ENCODE data around the gene LHFPL3.

LHFPL3 gene

GRCh38 chr7:104767113-104767512, 438.7 kb downstream of the LHFPL3 start:
- DNase-seq, result no peak

- no peak for DNase-seq
Observed at GRCh38 chr7:104767826-104768536, 439.6 kb downstream of the LHFPL3 start.

GRCh38 chr7:104772405-104773345, 444.3 kb downstream of the LHFPL3 start:
- no peak for DNase-seq

- no peak for DNase-seq
Observed at GRCh38 chr7:104773796-104774195, 445.4 kb downstream of the LHFPL3 start.

GRCh38 chr7:104775531-104775930, 447.1 kb downstream of the LHFPL3 start:
- DNase-seq, result no peak

- no peak for DNase-seq
Observed at GRCh38 chr7:104777301-104777800, 448.9 kb downstream of the LHFPL3 start.

GRCh38 chr7:104779888-104780287, 451.5 kb downstream of the LHFPL3 start:
- DNase-seq, result no peak

GRCh38 chr7:104784686-104785085, 456.3 kb downstream of the LHFPL3 start:
- DNase-seq, result no peak

GRCh38 chr7:104789780-104790179, 461.4 kb downstream of the LHFPL3 start:
- DNase-seq, result no peak

GRCh38 chr7:104790440-104790839, 462.0 kb downstream of the LHFPL3 start:
- DNase-seq, result no peak

- DNase-seq, result no peak
Observed at GRCh38 chr7:104791080-104791479, 462.7 kb downstream of the LHFPL3 start.

- DNase-seq, result no peak
Observed at GRCh38 chr7:104793066-104793465, 464.7 kb downstream of the LHFPL3 start.

GRCh38 chr7:104794154-104794553, 465.8 kb downstream of the LHFPL3 start:
- DNase-seq, result no peak

- no peak for DNase-seq
Observed at GRCh38 chr7:104794589-104794988, 466.2 kb downstream of the LHFPL3 start.

- DNase-seq, result no peak
Observed at GRCh38 chr7:104795086-104795485, 466.7 kb downstream of the LHFPL3 start.

- no peak for DNase-seq
Observed at GRCh38 chr7:104795616-104796398, 467.4 kb downstream of the LHFPL3 start.

GRCh38 chr7:104800307-104800706, 471.9 kb downstream of the LHFPL3 start:
- DNase-seq, result no peak

GRCh38 chr7:104801022-104801421, 472.6 kb downstream of the LHFPL3 start:
- DNase-seq, result no peak

- no peak for DNase-seq
Observed at GRCh38 chr7:104803931-104804330, 475.5 kb downstream of the LHFPL3 start.

GRCh38 chr7:104804696-104805095, 476.3 kb downstream of the LHFPL3 start:
- DNase-seq, result no peak

- DNase-seq, result no peak
Observed at GRCh38 chr7:104805449-104806317, 477.3 kb downstream of the LHFPL3 start.

GRCh38 chr7:104807671-104808070, 479.3 kb downstream of the LHFPL3 start:
- DNase-seq, result no peak

All from DMS79 (cell line).